NB4 (cell line): Measurements from ENCODE around the gene PARP1.

Experiments
- CTCF ChIP-seq: IDR thresholded peaks from one replicate; pipeline ENCODE4 v1.5.1; 2012; ENCODE audit warnings: low read depth, low read length
- MAX ChIP-seq: IDR thresholded peaks from 2 replicates; pipeline ENCODE4 v1.6.1; 2011; ENCODE audit warnings: low read depth, low read length
- MYC ChIP-seq: IDR thresholded peaks from 2 replicates; pipeline ENCODE4 v1.6.1; 2011; ENCODE audit warnings: low read depth, low read length
- POLR2A ChIP-seq: IDR thresholded peaks from 2 replicates; pipeline ENCODE4 v1.6.1; 2011; ENCODE audit warnings: mild to moderate bottlenecking; ENCODE audit not compliant: insufficient read length; ENCODE audit errors: extremely low read depth

GRCh38 chr1:226397011-226397926 is 10.6 kb downstream of the PARP1 start:
- TF ChIP-seq CTCF: no peak
- no peak for TF ChIP-seq POLR2A
- no peak for TF ChIP-seq MAX
- TF ChIP-seq MYC: no peak
